ENCODE data around the gene HK1.
"Not testable (repeated sequence)": the region's sequence is repeated elsewhere in the genome, so short reads cannot be mapped to it uniquely, and the experiment has no call there.

Gene HK1

GRCh38 chr10:69278446-69278963 is at the start of gene HK1:
HK1 (plus strand) TSS chr10:69278496.
- no peak for DNase-seq

GRCh38 chr10:69229616-69229916 is 48.7 kb upstream of the HK1 start:
- no peak for DNase-seq

- DNase-seq = no peak
Observed at GRCh38 chr10:69230128-69230527, 48.2 kb upstream of the HK1 start.

GRCh38 chr10:69232252-69232651 is 46.0 kb upstream of the HK1 start:
- no peak for DNase-seq

GRCh38 chr10:69232736-69233480 is 45.4 kb upstream of the HK1 start:
- no peak for DNase-seq

GRCh38 chr10:69234447-69234846 is 43.8 kb upstream of the HK1 start:
- DNase-seq = no peak

GRCh38 chr10:69237528-69238159 is 40.7 kb upstream of the HK1 start:
- DNase-seq = peak; percentile 87

- DNase-seq = no peak
Observed at GRCh38 chr10:69239136-69239535, 39.2 kb upstream of the HK1 start.

- DNase-seq = no peak
Observed at GRCh38 chr10:69239816-69240434, 38.4 kb upstream of the HK1 start.

- DNase-seq = no peak
Observed at GRCh38 chr10:69240455-69240854, 37.8 kb upstream of the HK1 start.

GRCh38 chr10:69241575-69241974 is 36.7 kb upstream of the HK1 start:
- no peak for DNase-seq

GRCh38 chr10:69242040-69242851 is 36.0 kb upstream of the HK1 start:
- DNase-seq = no peak

GRCh38 chr10:69242852-69243212 is 35.5 kb upstream of the HK1 start:
- DNase-seq = no peak

- no peak for DNase-seq
Observed at GRCh38 chr10:69243817-69244216, 34.5 kb upstream of the HK1 start.

GRCh38 chr10:69246036-69246435 is 32.3 kb upstream of the HK1 start:
- no peak for DNase-seq

- DNase-seq = no peak
Observed at GRCh38 chr10:69246581-69247312, 31.5 kb upstream of the HK1 start.

GRCh38 chr10:69247313-69247710 is 31.0 kb upstream of the HK1 start:
- DNase-seq = no peak

- no peak for DNase-seq
Observed at GRCh38 chr10:69248117-69248730, 30.1 kb upstream of the HK1 start.

GRCh38 chr10:69250041-69250440 is 28.3 kb upstream of the HK1 start:
- no peak for DNase-seq

GRCh38 chr10:69251417-69251816 is 26.9 kb upstream of the HK1 start:
- DNase-seq = not testable (repeated sequence)

- DNase-seq = no peak
Observed at GRCh38 chr10:69253171-69253570, 25.1 kb upstream of the HK1 start.

GRCh38 chr10:69254877-69255276 is 23.4 kb upstream of the HK1 start:
- DNase-seq = no peak
